AG10803 (cell line): ENCODE data around the gene SNN.

Experiments
- DNase-seq: peaks from one replicate; pipeline ENCODE4 v3.0.0; 2010; ENCODE audit warnings: low read depth
- H3K4me3 ChIP-seq: 2 replicates; pipeline ENCODE4 v1.5.1; 2011; ENCODE audit warnings: mild to moderate bottlenecking, low read length, control low read depth
- TF ChIP-seq, protein P1 (sequence below): conservative IDR thresholded peaks from 2 replicates; pipeline ENCODE4 v1.5.1; 2011; ENCODE audit warnings: mild to moderate bottlenecking, low read length, control low read depth, inconsistent platforms

SNN gene

DNA sequence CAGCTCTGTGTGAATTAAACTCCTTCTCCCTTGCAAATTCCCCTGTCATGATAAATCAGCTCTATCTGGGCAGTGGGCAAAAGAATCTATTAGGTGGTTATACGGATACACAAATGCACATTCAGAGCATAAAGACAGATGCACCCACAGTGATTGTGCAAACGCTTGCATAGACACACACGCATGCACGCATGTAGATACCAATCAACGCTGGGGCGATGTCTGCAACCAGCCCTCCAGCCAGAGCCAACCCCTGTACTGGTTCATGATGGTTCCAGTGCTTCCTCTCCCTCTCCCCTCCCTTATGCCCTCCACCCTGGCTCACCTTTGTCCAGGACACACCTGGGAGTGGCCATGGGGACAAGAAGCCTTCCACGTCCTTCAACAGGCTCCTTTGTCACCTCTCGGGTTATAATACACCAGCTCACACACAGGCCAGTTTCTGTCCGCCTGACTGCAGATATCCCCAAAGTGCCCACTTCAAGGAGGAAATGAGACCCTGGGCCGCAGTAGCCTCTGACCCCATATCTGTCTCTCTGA, 33.1 kb upstream of the SNN start:
- no peak overlapping the region for H3K4me3 ChIP-seq
- TF ChIP-seq, protein P1, sequence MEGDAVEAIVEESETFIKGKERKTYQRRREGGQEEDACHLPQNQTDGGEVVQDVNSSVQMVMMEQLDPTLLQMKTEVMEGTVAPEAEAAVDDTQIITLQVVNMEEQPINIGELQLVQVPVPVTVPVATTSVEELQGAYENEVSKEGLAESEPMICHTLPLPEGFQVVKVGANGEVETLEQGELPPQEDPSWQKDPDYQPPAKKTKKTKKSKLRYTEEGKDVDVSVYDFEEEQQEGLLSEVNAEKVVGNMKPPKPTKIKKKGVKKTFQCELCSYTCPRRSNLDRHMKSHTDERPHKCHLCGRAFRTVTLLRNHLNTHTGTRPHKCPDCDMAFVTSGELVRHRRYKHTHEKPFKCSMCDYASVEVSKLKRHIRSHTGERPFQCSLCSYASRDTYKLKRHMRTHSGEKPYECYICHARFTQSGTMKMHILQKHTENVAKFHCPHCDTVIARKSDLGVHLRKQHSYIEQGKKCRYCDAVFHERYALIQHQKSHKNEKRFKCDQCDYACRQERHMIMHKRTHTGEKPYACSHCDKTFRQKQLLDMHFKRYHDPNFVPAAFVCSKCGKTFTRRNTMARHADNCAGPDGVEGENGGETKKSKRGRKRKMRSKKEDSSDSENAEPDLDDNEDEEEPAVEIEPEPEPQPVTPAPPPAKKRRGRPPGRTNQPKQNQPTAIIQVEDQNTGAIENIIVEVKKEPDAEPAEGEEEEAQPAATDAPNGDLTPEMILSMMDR, result no peak
- DNase-seq, result no peak

DNA sequence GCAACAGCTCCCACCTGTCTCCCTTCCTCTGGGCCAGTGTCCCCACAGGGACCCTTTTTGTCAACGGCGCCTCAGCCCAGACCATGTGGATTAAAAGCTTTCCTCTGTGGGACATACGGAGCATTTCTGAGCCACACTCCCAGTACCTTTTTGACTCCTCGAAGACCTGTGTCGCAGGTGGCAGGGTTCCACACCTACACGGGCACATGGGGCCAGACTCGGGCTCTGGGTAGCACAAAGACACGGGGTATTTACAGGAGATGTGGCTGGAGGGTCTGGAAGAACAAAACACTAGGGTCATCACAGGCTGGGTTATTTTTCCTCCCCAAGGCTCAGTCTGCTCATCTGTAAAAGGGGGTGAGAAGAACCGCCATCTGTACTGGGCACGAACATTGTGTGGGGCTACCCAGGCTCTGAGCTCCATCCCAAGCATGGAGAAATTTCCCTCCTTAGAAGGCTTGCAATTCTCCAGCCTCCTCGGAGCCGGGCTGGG, 32.5 kb upstream of the SNN start:
- no peak for DNase-seq
- TF ChIP-seq, protein P1, result no peak
- H3K4me3 ChIP-seq, result no peak overlapping the region

DNA sequence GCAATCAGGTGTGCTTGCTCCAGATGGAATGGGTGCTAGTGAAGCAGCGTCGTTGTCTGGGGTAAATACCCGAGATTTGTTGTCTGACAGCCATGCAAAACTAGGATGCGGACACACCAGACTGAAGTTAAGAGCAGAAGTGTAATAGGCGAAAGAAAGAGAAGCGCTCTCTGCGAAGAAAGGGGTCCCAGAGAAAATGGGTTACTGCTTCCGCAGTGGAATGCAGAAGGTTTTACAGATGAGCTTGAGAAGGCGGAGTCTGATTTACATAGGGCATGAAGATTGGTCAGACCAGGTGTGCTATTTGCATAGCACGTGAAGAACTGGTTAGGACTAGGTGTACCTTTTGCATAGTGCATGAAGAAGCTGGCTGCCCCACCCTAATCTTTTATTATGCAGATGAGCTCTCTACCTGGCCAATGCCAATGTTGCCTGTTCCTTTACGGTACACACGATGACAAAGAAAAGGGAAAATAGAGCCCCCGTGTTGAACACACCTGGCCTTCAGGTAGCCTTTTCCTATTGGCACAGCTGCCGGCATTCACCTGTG, 32.0 kb upstream of the SNN start:
- no peak overlapping the region for H3K4me3 ChIP-seq
- TF ChIP-seq, protein P1, result no peak
- no peak for DNase-seq

DNA sequence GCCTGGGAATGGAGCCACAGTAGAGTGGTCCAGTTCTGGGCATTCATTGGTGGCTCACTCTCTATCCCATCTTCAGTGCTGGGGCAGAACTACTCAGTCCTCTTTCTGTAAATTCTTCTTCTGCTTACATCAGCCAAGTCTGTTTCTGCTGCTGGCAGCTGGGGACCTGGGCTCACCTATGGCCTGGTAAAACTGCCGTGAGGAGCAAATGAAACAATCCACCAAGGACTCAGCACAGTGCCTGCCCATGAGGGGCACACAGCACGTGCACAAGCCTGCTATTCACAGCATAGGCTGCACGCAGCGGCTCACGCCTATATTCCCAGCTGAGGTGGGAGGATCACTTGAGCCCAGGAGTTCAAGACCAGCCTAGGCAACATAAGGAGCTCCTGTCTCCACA, 30.9 kb upstream of the SNN start:
- TF ChIP-seq, protein P1, result no peak

DNA sequence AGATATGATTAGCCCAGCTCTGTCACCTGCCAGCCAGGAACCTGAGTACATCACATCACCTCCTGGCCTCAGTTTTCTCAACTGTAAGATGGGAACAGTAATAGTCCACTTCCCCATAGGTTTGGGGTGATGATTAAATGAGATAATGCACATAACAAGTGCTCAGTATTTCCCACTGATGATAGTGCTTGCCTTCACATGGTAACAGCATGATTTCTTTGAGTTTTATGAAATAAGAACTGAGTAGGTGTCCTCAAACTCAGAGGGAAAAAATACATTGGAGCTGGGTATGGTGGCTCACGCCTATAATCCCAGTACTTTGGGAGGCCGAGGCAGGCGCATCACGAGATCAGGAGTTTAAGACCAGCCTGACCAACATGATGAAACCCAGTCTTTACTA, 30.1 kb upstream of the SNN start:
- no peak overlapping the region for H3K4me3 ChIP-seq
- TF ChIP-seq, protein P1, result no peak
- no peak for DNase-seq

More for the DNA sequence above, 30.9 kb upstream of the SNN start:
- DNase-seq, result no peak
- H3K4me3 ChIP-seq, result no peak overlapping the region

DNA sequence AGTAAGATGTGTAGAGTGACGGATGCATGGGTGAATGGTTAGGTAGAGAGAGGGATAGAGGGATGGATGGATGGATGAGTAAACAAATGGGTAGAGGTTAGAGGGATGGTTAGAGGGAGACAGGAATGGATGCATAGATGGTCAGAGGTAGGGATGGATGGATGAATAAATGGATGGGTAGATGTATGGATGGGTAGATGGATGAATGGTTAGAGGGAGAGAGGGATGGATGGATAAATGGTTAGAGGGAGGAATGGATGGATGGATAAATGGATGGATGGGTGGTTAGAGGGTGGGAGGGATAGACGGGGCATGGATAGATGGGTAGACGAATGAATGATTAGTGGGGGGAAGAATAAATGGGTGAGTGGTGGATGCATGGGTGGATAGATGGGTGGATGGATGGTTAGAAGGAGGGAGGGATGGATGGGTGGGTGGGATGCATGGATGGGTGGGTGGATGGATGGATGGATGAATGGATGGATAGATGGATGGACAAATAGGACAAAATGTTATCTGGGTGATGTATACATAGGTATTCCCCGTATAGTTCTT, 29.2 kb upstream of the SNN start:
- DNase-seq, result no peak
- TF ChIP-seq, protein P1, result no peak
- H3K4me3 ChIP-seq, result no peak overlapping the region
